B cell (primary cell): ENCODE measurements around the gene FLT3LG.
A peak's percentile ranks its signal among the peaks of the same experiment; 100 is the strongest.

Experiments used
- CTCF ChIP-seq: fragments of 200-600 bp; IDR thresholded peaks from one replicate; pipeline ENCODE4 v1.8.0; 2022; ENCODE audit warnings: antibody characterized with exemption, mild to moderate bottlenecking
- EZH2 ChIP-seq: IDR thresholded peaks from 2 replicates; pipeline ENCODE4 v1.6.1; 2012; ENCODE audit warnings: borderline replicate concordance, low read depth, mild to moderate bottlenecking, moderate library complexity, low read length; ENCODE audit not compliant: insufficient read depth, poor library complexity, severe bottlenecking

- TF ChIP-seq CTCF (peak; percentile 89), EZH2 (no peak)
Observed at GRCh38 chr19:49443366-49444099, 30.5 kb upstream of the FLT3LG start.
